Measurements from ENCODE around the gene GNG12.
A peak's percentile ranks its signal among the peaks of the same experiment; 100 is the strongest.

The GNG12 gene

GRCh38 chr1:67780637-67781036, 52.6 kb downstream of the GNG12 start:
- DNase-seq (ENCODE audit: low read depth) = no peak
- Histone ChIP-seq H3K4me3 (ENCODE audit: low read length) (peak overlapping the region; percentile 24), H3K9me3 (ENCODE audit: control insufficient read depth, low read length) (no peaks in the 10 kb centered on the region), H3K36me3 (ENCODE audit: control insufficient read depth, insufficient read depth, low read length, severe bottlenecking) (peaks cover 11% of the 10 kb centered on the region), H3K4me1 (ENCODE audit: control insufficient read depth, insufficient read depth, low read length) (peaks cover 40% of the 10 kb centered on the region), H3K9ac (ENCODE audit: low read length) (peak overlapping the region; percentile 13), H3K27me3 (replicated peaks; ENCODE audit: control insufficient read depth, insufficient read depth, low read length) (no peaks in the 10 kb centered on the region)

GRCh38 chr1:67777440-67777839, 55.8 kb downstream of the GNG12 start:
- Histone ChIP-seq H3K4me3 (ENCODE audit: low read length) (no peak overlapping the region), H3K27me3 (replicated peaks; ENCODE audit: control insufficient read depth, insufficient read depth, low read length) (no peaks in the 10 kb centered on the region), H3K4me1 (ENCODE audit: control insufficient read depth, insufficient read depth, low read length) (peaks cover 29% of the 10 kb centered on the region), H3K9me3 (ENCODE audit: control insufficient read depth, low read length) (no peaks in the 10 kb centered on the region), H3K9ac (ENCODE audit: low read length) (no peak overlapping the region), H3K36me3 (ENCODE audit: control insufficient read depth, insufficient read depth, low read length, severe bottlenecking) (peaks cover 42% of the 10 kb centered on the region)
- DNase-seq (ENCODE audit: low read depth) = no peak

GRCh38 chr1:67777016-67777415, 56.3 kb downstream of the GNG12 start:
- Histone ChIP-seq H3K4me1 (ENCODE audit: control insufficient read depth, insufficient read depth, low read length) (peaks cover 32% of the 10 kb centered on the region), H3K4me3 (ENCODE audit: low read length) (no peak overlapping the region), H3K27me3 (replicated peaks; ENCODE audit: control insufficient read depth, insufficient read depth, low read length) (no peaks in the 10 kb centered on the region), H3K9ac (ENCODE audit: low read length) (no peak overlapping the region), H3K9me3 (ENCODE audit: control insufficient read depth, low read length) (no peaks in the 10 kb centered on the region), H3K36me3 (ENCODE audit: control insufficient read depth, insufficient read depth, low read length, severe bottlenecking) (peaks cover 42% of the 10 kb centered on the region)
- DNase-seq (ENCODE audit: low read depth) = no peak

GRCh38 chr1:67773462-67773861, 59.8 kb downstream of the GNG12 start:
- Histone ChIP-seq H3K9ac (ENCODE audit: low read length) (no peak overlapping the region), H3K9me3 (ENCODE audit: control insufficient read depth, low read length) (no peaks in the 10 kb centered on the region), H3K4me1 (ENCODE audit: control insufficient read depth, insufficient read depth, low read length) (peaks cover 31% of the 10 kb centered on the region), H3K27me3 (replicated peaks; ENCODE audit: control insufficient read depth, insufficient read depth, low read length) (no peaks in the 10 kb centered on the region), H3K36me3 (ENCODE audit: control insufficient read depth, insufficient read depth, low read length, severe bottlenecking) (peaks cover 64% of the 10 kb centered on the region), H3K4me3 (ENCODE audit: low read length) (no peak overlapping the region)
- no peak for DNase-seq (ENCODE audit: low read depth)

GRCh38 chr1:67771749-67772148, 61.5 kb downstream of the GNG12 start:
- peak; percentile 74 for DNase-seq (ENCODE audit: low read depth)
- peaks cover 65% of the 10 kb centered on the region for H3K36me3 ChIP-seq (ENCODE audit: control insufficient read depth, insufficient read depth, low read length, severe bottlenecking)
- H3K4me1 ChIP-seq (ENCODE audit: control insufficient read depth, insufficient read depth, low read length) = peaks cover 30% of the 10 kb centered on the region
- no peak overlapping the region for H3K9ac ChIP-seq (ENCODE audit: low read length)
- H3K9me3 ChIP-seq (ENCODE audit: control insufficient read depth, low read length) = no peaks in the 10 kb centered on the region
- H3K4me3 ChIP-seq (ENCODE audit: low read length) = no peak overlapping the region
- H3K27me3 ChIP-seq (replicated peaks; ENCODE audit: control insufficient read depth, insufficient read depth, low read length) = no peaks in the 10 kb centered on the region

GRCh38 chr1:67771152-67771551, 62.1 kb downstream of the GNG12 start:
- Histone ChIP-seq H3K27me3 (replicated peaks; ENCODE audit: control insufficient read depth, insufficient read depth, low read length) (no peaks in the 10 kb centered on the region), H3K9ac (ENCODE audit: low read length) (no peak overlapping the region), H3K4me3 (ENCODE audit: low read length) (no peak overlapping the region), H3K36me3 (ENCODE audit: control insufficient read depth, insufficient read depth, low read length, severe bottlenecking) (peaks cover 59% of the 10 kb centered on the region), H3K9me3 (ENCODE audit: control insufficient read depth, low read length) (no peaks in the 10 kb centered on the region), H3K4me1 (ENCODE audit: control insufficient read depth, insufficient read depth, low read length) (peaks cover 34% of the 10 kb centered on the region)
- peak; percentile 55 for DNase-seq (ENCODE audit: low read depth)

GRCh38 chr1:67769633-67770256, 63.5 kb downstream of the GNG12 start:
- DNase-seq (ENCODE audit: low read depth) = no peak
- H3K9me3 ChIP-seq (ENCODE audit: control insufficient read depth, low read length) = no peaks in the 10 kb centered on the region
- H3K27me3 ChIP-seq (replicated peaks; ENCODE audit: control insufficient read depth, insufficient read depth, low read length) = no peaks in the 10 kb centered on the region
- H3K4me1 ChIP-seq (ENCODE audit: control insufficient read depth, insufficient read depth, low read length) = peaks cover 41% of the 10 kb centered on the region
- peaks cover 45% of the 10 kb centered on the region for H3K36me3 ChIP-seq (ENCODE audit: control insufficient read depth, insufficient read depth, low read length, severe bottlenecking)
- no peak overlapping the region for H3K4me3 ChIP-seq (ENCODE audit: low read length)
- no peak overlapping the region for H3K9ac ChIP-seq (ENCODE audit: low read length)

- H3K4me3 ChIP-seq (ENCODE audit: low read length) = no peak overlapping the region
- H3K36me3 ChIP-seq (ENCODE audit: control insufficient read depth, insufficient read depth, low read length, severe bottlenecking) = peaks cover 32% of the 10 kb centered on the region
- no peak for DNase-seq (ENCODE audit: low read depth)
- H3K4me1 ChIP-seq (ENCODE audit: control insufficient read depth, insufficient read depth, low read length) = peaks cover 41% of the 10 kb centered on the region
- no peak overlapping the region for H3K9ac ChIP-seq (ENCODE audit: low read length)
- H3K9me3 ChIP-seq (ENCODE audit: control insufficient read depth, low read length) = no peaks in the 10 kb centered on the region
- no peaks in the 10 kb centered on the region for H3K27me3 ChIP-seq (replicated peaks; ENCODE audit: control insufficient read depth, insufficient read depth, low read length)
These were observed 64.8 kb downstream of the GNG12 start for GRCh38 chr1:67768480-67768879.

- peaks cover 40% of the 10 kb centered on the region for H3K4me1 ChIP-seq (ENCODE audit: control insufficient read depth, insufficient read depth, low read length)
- no peak for DNase-seq (ENCODE audit: low read depth)
- no peaks in the 10 kb centered on the region for H3K9me3 ChIP-seq (ENCODE audit: control insufficient read depth, low read length)
- peaks cover 23% of the 10 kb centered on the region for H3K36me3 ChIP-seq (ENCODE audit: control insufficient read depth, insufficient read depth, low read length, severe bottlenecking)
- H3K9ac ChIP-seq (ENCODE audit: low read length) = peak overlapping the region; percentile 70
- no peak overlapping the region for H3K4me3 ChIP-seq (ENCODE audit: low read length)
- no peaks in the 10 kb centered on the region for H3K27me3 ChIP-seq (replicated peaks; ENCODE audit: control insufficient read depth, insufficient read depth, low read length)
These were observed 66.0 kb downstream of the GNG12 start for GRCh38 chr1:67767103-67767782.

GRCh38 chr1:67766141-67766978, 66.9 kb downstream of the GNG12 start:
- H3K36me3 ChIP-seq (ENCODE audit: control insufficient read depth, insufficient read depth, low read length, severe bottlenecking) = peaks cover 23% of the 10 kb centered on the region
- H3K9ac ChIP-seq (ENCODE audit: low read length) = peak overlapping the region; percentile 70
- H3K9me3 ChIP-seq (ENCODE audit: control insufficient read depth, low read length) = no peaks in the 10 kb centered on the region
- DNase-seq (ENCODE audit: low read depth) = peak; percentile 83
- no peaks in the 10 kb centered on the region for H3K27me3 ChIP-seq (replicated peaks; ENCODE audit: control insufficient read depth, insufficient read depth, low read length)
- peaks cover 34% of the 10 kb centered on the region for H3K4me1 ChIP-seq (ENCODE audit: control insufficient read depth, insufficient read depth, low read length)
- H3K4me3 ChIP-seq (ENCODE audit: low read length) = peak overlapping the region; percentile 62

GRCh38 chr1:67764633-67765032, 68.6 kb downstream of the GNG12 start:
- Histone ChIP-seq H3K36me3 (ENCODE audit: control insufficient read depth, insufficient read depth, low read length, severe bottlenecking) (peaks cover 9% of the 10 kb centered on the region), H3K27me3 (replicated peaks; ENCODE audit: control insufficient read depth, insufficient read depth, low read length) (no peaks in the 10 kb centered on the region), H3K9me3 (ENCODE audit: control insufficient read depth, low read length) (no peaks in the 10 kb centered on the region), H3K9ac (ENCODE audit: low read length) (no peak overlapping the region), H3K4me1 (ENCODE audit: control insufficient read depth, insufficient read depth, low read length) (peaks cover 38% of the 10 kb centered on the region), H3K4me3 (ENCODE audit: low read length) (no peak overlapping the region)
- DNase-seq (ENCODE audit: low read depth) = no peak
